Measurements from ENCODE around the gene PJA1. TPM values are rescaled to one million over a fixed set of nuclear protein-coding genes. Genes with fewer than 3 reads are reported as not detected.

The PJA1 gene
- total RNA-seq, 4 donors from 2014 or later, result 14.1 to 23.2 (median 16.5) TPM

- WGBS, result 70% methylated on average over 5 of the region's 5 CpGs
- H3K9me3 ChIP-seq, result no peaks in the 10 kb centered on the region
- DNase-seq (ENCODE audit: low spot score in 2 of 2), result no peak
- no peak overlapping the region for H3K4me3 ChIP-seq
- no peak for TF ChIP-seq POLR2AphosphoS5 (IDR thresholded peaks at IDR 0.05)
- no peaks in the 10 kb centered on the region for H3K36me3 ChIP-seq
- no peaks in the 10 kb centered on the region for H3K4me1 ChIP-seq
- no peak overlapping the region for H3K27ac ChIP-seq
- H3K27me3 ChIP-seq, result no peaks in the 10 kb centered on the region
Measured at GRCh38 chrX:69148946-69149345, 16.3 kb downstream of the PJA1 start.

GRCh38 chrX:69146739-69147138 lies 18.5 kb downstream of the PJA1 start:
- H3K27me3 ChIP-seq, result no peaks in the 10 kb centered on the region
- WGBS, result 84% methylated on average over 4 of the region's 4 CpGs
- no peak overlapping the region for H3K27ac ChIP-seq
- H3K4me3 ChIP-seq, result no peak overlapping the region
- DNase-seq (ENCODE audit: low spot score in 2 of 2), result no peak
- H3K4me1 ChIP-seq, result no peaks in the 10 kb centered on the region
- no peaks in the 10 kb centered on the region for H3K9me3 ChIP-seq
- H3K36me3 ChIP-seq, result no peaks in the 10 kb centered on the region
- TF ChIP-seq POLR2A (IDR thresholded peaks at IDR 0.05) (no peak), CTCF (IDR thresholded peaks at IDR 0.05) (no peak), EP300 (IDR thresholded peaks at IDR 0.05) (no peak), POLR2AphosphoS5 (IDR thresholded peaks at IDR 0.05) (no peak)

GRCh38 chrX:69145714-69146113 lies 19.5 kb downstream of the PJA1 start:
- 84% methylated on average over 5 of the region's 5 CpGs for WGBS
- no peak overlapping the region for H3K4me3 ChIP-seq
- H3K9me3 ChIP-seq, result no peaks in the 10 kb centered on the region
- no peak overlapping the region for H3K27ac ChIP-seq
- TF ChIP-seq EP300 (IDR thresholded peaks at IDR 0.05) (no peak), POLR2AphosphoS5 (IDR thresholded peaks at IDR 0.05) (no peak), POLR2A (IDR thresholded peaks at IDR 0.05) (no peak), CTCF (IDR thresholded peaks at IDR 0.05) (no peak)
- H3K27me3 ChIP-seq, result no peaks in the 10 kb centered on the region
- no peaks in the 10 kb centered on the region for H3K4me1 ChIP-seq
- no peak for DNase-seq (ENCODE audit: low spot score in 2 of 2)
- no peaks in the 10 kb centered on the region for H3K36me3 ChIP-seq

GRCh38 chrX:69144838-69145680 lies 20.2 kb downstream of the PJA1 start:
- H3K36me3 ChIP-seq, result no peaks in the 10 kb centered on the region
- DNase-seq (ENCODE audit: low spot score in 2 of 2), result peak in 1 of 2 donors; percentile 21
- H3K4me3 ChIP-seq, result no peak overlapping the region
- no peak overlapping the region for H3K27ac ChIP-seq
- no peak for TF ChIP-seq CTCF (IDR thresholded peaks at IDR 0.05)
- no peak for TF ChIP-seq EP300 (IDR thresholded peaks at IDR 0.05)
- TF ChIP-seq POLR2AphosphoS5 (IDR thresholded peaks at IDR 0.05), result no peak
- TF ChIP-seq POLR2A (IDR thresholded peaks at IDR 0.05), result no peak
- H3K4me1 ChIP-seq, result no peaks in the 10 kb centered on the region
- H3K27me3 ChIP-seq, result no peaks in the 10 kb centered on the region
- 65% methylated on average over 5 of the region's 7 CpGs for WGBS
- H3K9me3 ChIP-seq, result no peaks in the 10 kb centered on the region

GRCh38 chrX:69143530-69143929 lies 21.7 kb downstream of the PJA1 start:
- no peak for DNase-seq (ENCODE audit: low spot score in 2 of 2)
- H3K4me1 ChIP-seq, result no peaks in the 10 kb centered on the region
- H3K27ac ChIP-seq, result no peak overlapping the region
- TF ChIP-seq EP300 (IDR thresholded peaks at IDR 0.05) (no peak), POLR2AphosphoS5 (IDR thresholded peaks at IDR 0.05) (no peak), CTCF (IDR thresholded peaks at IDR 0.05) (no peak), POLR2A (IDR thresholded peaks at IDR 0.05) (no peak)
- no peaks in the 10 kb centered on the region for H3K9me3 ChIP-seq
- H3K27me3 ChIP-seq, result no peaks in the 10 kb centered on the region
- 77% methylated on average over 7 of the region's 7 CpGs for WGBS
- H3K4me3 ChIP-seq, result no peak overlapping the region
- H3K36me3 ChIP-seq, result no peaks in the 10 kb centered on the region
